ENCODE data around the gene CIB1.
"Not testable (repeated sequence)": the region's sequence is repeated elsewhere in the genome, so short reads cannot be mapped to it uniquely, and the experiment has no call there.

CIB1 gene

GRCh38 chr15:90233387-90234095 lies at the start of gene CIB1:
CIB1 (minus strand) TSS chr15:90233941; CDS start chr15:90233885, 56 bp downstream.
- in situ Hi-C loops (cut with HindIII; ENCODE audit: low sequenced_read_pairs) = no loop called here

DNA sequence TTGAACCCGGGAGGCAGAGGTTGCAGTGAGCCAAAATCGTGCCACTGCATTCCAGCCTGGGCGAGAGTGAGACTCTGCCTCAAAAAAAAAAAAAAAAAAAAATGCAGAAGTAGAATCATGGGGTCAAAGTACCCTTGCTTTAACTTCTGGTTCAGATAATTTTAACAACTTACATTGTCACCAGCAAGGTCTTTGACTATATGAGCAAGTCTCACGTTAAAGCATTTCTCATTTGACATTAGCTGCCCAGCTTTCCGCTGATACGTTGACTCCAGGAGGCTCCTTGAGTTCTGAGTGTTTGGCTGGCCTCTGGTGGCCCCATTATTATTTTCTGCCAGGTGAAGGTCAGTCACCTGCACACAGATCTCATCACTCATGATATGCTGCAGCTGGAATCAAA lies 47.9 kb upstream of the CIB1 start:
- in situ Hi-C loops (cut with HindIII; ENCODE audit: low sequenced_read_pairs) = not testable (repeated sequence)

GRCh38 chr15:90280743-90281142 lies 47.0 kb upstream of the CIB1 start:
- in situ Hi-C loops (cut with HindIII; ENCODE audit: low sequenced_read_pairs) = not testable (repeated sequence)

DNA sequence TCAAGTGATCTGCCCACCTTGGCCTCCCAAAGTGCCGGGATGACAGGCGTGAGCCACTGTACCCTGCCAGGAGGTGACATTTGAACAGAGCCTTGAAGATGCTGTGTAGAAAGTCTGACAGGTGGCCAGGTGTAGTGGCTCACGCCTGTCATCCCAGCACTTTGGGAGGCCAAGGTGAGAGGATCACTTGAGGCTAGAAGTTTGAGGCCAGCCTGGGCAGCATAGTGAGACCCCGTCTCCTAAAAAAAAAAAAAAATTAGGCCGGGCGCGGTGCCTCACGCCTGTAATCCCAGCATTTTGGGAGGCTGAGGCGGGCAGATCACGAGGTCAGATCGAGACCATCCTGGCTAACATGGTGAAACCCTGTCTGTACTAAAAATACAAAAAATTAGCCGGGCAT lies 44.7 kb upstream of the CIB1 start:
- in situ Hi-C loops (cut with HindIII; ENCODE audit: low sequenced_read_pairs) = not testable (repeated sequence)

GRCh38 chr15:90271459-90272166 lies 37.9 kb upstream of the CIB1 start:
- in situ Hi-C loops (cut with HindIII; ENCODE audit: low sequenced_read_pairs) = no loop called here

DNA sequence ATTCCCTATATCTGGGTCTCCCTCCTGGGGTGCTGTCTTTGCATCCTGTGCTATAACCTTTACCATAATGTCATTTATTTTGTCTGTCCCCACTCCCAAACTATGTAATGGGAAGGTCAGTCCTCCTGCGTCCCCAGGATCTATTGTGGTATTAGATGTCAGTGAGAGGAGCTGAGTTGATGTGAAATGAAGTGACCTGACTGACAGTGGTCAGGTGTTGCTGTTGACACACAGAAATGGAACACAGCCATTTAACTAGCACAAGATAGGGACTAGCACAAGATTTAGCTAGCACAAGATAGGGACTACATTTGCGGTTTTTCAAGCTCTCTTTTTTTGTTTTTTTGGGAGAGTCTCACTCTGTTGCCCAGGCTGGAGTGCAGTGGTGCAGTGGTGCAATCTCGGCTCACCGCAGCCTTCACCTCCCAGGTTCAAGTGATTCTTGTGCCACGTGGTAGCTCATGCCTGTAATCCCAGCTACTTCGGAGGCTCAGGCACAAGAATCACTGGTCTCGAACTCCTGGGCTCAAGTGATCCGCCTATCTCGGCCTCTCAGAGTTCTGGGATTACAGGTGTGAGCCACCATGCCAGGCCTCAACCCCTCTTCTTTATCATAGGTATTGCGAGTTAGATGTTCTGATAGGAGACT lies 36.9 kb upstream of the CIB1 start:
- in situ Hi-C loops (cut with HindIII; ENCODE audit: low sequenced_read_pairs) = no loop called here

DNA sequence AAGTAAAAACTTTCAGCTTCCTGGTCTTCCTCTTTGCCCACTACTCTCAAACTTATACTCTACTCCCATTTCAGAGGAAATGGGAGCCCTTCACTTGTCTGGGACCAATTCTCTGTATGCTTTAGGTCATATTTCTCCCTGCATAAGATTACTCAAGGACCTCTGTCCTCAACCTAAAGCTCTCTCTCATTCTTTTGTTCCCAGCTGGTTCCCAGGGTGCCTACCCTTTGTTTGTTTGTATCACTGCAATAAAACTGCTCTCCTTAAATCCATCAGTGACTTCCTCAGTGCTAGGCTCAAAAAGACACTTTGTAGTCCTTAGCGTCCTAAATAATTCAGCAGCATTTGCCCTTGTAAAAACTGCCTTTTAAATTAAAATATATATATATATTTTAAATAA lies 34.7 kb upstream of the CIB1 start:
- in situ Hi-C loops (cut with HindIII; ENCODE audit: low sequenced_read_pairs) = no loop called here

DNA sequence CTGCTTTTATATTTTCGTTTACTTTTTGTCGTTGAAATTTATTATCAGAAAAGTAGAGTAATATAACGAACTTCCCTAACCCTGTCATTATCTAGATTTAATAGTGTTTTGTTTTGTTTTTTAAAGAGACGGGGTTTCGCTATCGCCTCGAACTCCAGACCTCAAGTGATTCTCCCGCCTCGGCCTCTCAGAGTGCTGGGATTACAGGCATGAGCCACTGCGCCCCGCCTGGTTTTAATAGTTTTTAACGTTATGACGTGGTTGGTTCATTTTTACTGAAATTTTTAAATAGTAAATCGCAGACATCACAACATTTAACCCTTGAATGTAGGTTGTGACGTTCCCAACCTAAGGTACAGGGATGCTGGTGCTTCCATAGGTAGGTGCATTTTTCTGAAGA lies 32.7 kb upstream of the CIB1 start:
- in situ Hi-C loops (cut with HindIII; ENCODE audit: low sequenced_read_pairs) = no loop called here

- in situ Hi-C loops (cut with HindIII; ENCODE audit: low sequenced_read_pairs) = no loop called here
Observed at GRCh38 chr15:90266061-90266431, 32.3 kb upstream of the CIB1 start.

DNA sequence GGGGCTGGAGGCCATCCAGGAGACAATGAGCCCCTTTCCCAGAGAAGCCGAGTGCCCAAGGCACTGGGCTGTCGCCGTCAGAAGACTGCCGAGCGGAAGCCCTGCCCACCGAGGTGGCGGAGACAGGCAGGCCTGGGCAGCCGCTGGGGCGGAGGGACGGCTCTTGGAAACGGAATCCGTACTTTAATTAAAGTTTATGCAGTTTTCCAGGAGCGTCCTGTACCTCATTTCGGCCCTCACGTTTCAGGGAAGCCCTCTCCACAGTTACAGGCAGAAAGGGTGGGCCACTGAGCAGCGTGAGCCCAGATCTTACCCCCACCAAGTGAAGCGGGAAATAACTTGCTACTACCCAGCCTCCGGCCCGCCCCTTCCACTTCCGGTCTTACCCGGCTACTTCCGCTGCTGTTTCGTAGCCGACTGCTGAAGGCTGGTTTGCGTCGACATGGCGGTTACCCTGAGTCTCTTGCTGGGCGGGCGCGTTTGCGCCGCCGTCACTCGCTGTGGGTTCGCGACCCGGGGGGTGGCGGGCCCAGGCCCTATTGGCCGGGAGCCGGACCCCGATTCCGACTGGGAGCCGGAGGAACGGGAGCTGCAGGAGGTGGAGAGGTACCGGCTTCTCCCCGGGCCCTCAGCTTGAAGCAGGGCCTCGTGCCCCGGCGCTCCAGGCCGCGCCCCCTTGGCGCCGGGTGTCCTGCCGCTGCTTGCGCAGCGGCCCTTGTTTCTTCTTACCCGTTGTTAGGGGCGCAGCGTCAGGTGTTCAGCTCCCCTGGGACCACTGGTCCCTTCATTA lies 31.7 kb upstream of the CIB1 start, which contains the start of gene NGRN:
Gene NGRN (plus strand): TSS at position 402 of the 790 bp plus-strand sequence. CDS start 41 bp downstream, at position 443.
- in situ Hi-C loops (cut with HindIII; ENCODE audit: low sequenced_read_pairs) = no loop called here

DNA sequence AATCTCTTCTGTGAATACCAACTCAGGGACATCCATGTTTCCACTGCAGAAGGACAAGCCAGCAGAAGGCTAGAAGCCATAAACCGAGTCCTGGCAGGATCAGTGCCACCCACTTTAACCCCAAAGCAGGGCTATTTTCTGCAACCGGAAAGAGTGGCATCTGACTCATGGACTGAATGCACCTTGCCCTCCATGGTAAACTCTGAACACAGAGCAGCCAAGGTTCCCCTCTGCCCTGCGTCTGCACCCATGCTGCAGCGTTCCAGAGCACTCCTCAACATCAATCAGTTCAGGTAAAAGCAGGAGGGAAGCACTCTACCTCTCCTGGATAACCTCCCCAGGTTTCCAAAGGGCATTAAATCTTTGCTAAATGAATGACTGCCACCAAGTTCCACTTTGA lies 30.9 kb upstream of the CIB1 start:
- in situ Hi-C loops (cut with HindIII; ENCODE audit: low sequenced_read_pairs) = no loop called here

- in situ Hi-C loops (cut with HindIII; ENCODE audit: low sequenced_read_pairs) = no loop called here
Observed at GRCh38 chr15:90262426-90262825, 28.7 kb upstream of the CIB1 start.

DNA sequence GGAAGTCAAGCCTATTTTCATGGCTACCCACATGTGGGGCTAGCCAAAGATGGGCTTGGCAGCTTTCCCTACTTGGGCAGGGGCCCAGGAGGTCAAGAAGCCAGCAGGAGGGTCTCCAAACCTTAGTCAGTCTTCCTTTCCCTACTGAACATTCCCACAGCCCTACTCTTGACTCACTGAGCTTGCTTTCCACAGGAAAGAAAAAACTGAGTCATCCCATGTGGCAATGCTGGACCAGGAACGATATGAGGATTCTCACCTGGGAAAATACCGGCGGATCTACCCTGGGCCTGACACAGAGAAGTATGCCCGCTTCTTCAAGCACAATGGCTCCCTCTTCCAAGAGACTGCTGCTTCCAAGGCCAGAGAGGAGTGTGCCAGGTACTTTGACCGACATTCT lies 28.1 kb upstream of the CIB1 start:
- in situ Hi-C loops (cut with HindIII; ENCODE audit: low sequenced_read_pairs) = no loop called here

GRCh38 chr15:90260731-90261130 lies 27.0 kb upstream of the CIB1 start:
- in situ Hi-C loops (cut with HindIII; ENCODE audit: low sequenced_read_pairs) = not testable (repeated sequence)

GRCh38 chr15:90259524-90259923 lies 25.8 kb upstream of the CIB1 start:
- in situ Hi-C loops (cut with HindIII; ENCODE audit: low sequenced_read_pairs) = no loop called here

DNA sequence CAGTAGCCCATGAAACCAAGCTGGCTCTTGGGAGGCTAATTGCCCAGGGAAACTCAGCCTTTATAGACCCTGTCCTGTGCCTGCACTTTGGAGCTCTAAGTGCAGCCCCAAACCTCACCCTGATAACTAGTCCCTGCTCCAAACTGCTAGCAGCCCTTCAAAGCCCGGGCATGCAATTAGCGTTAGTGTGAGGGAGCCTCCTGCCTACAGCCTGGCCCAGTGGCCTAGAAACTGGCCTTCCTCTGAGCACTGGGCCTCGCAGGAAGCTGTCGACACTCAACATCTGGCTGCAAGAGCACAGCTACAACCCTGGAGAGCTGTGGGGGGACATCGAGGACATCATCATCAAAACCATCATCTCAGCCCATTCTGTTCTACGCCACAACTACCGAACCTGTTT lies 24.0 kb upstream of the CIB1 start:
- in situ Hi-C loops (cut with HindIII; ENCODE audit: low sequenced_read_pairs) = no loop called here

GRCh38 chr15:90249203-90249863 lies 15.6 kb upstream of the CIB1 start, which contains the start of gene TTLL13:
TTLL13 (plus strand) TSS chr15:90249556; CDS start chr15:90250631, 1,075 bp downstream.
- in situ Hi-C loops (cut with HindIII; ENCODE audit: low sequenced_read_pairs) = no loop called here

DNA sequence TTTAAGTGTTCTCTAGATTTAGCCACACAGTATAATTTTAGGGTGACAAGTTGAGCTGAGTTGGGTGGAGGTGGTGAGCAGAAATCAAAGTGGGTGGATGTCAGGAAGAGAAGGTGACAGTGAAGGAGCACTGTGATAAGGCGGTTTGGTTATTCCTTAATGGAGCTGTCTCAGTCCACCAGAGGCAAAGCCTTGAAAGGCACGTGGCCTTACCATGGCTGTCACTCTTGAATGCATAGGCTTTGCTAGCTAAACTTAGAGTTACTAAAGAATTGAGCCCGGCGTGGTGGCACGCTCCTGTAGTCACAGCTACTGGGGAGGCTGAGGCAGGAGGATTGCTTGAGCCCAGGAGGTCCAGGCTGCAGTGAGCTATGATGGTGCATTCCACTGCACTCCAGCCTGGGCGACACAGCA lies 15.1 kb upstream of the CIB1 start:
- in situ Hi-C loops (cut with HindIII; ENCODE audit: low sequenced_read_pairs) = no loop called here

- in situ Hi-C loops (cut with HindIII; ENCODE audit: low sequenced_read_pairs) = no loop called here
Observed at GRCh38 chr15:90243943-90244639, 10.3 kb upstream of the CIB1 start.
